OCI-LY3 (cell line): ENCODE data around the gene SDK2.

Experiments used
- EZH2phosphoT487 ChIP-seq: fragments of 200-600 bp; shearing (Covaris generic); IDR thresholded peaks from 2 replicates; pipeline ENCODE4 v1.6.1; 2018; ENCODE audit warnings: antibody characterized with exemption, mixed run types, low read depth
- TF ChIP-seq, protein P1 (sequence below): fragments of 200-600, 300-600 bp; sonication (generic); IDR thresholded peaks from 2 replicates; pipeline ENCODE4 v1.5.1; 2014; ENCODE audit warnings: antibody characterized with exemption, low read length, low read depth

GRCh38 chr17:73650617-73651200 is 6.5 kb upstream of the SDK2 start:
- TF ChIP-seq EZH2phosphoT487, result no peak
- TF ChIP-seq, protein P1, sequence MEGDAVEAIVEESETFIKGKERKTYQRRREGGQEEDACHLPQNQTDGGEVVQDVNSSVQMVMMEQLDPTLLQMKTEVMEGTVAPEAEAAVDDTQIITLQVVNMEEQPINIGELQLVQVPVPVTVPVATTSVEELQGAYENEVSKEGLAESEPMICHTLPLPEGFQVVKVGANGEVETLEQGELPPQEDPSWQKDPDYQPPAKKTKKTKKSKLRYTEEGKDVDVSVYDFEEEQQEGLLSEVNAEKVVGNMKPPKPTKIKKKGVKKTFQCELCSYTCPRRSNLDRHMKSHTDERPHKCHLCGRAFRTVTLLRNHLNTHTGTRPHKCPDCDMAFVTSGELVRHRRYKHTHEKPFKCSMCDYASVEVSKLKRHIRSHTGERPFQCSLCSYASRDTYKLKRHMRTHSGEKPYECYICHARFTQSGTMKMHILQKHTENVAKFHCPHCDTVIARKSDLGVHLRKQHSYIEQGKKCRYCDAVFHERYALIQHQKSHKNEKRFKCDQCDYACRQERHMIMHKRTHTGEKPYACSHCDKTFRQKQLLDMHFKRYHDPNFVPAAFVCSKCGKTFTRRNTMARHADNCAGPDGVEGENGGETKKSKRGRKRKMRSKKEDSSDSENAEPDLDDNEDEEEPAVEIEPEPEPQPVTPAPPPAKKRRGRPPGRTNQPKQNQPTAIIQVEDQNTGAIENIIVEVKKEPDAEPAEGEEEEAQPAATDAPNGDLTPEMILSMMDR, result no peak
